PC-9 (cell line): ENCODE results near the gene MED22.

Experiments used
- CTCF ChIP-seq: fragments of 200-600 bp; sonication (generic); conservative IDR thresholded peaks from 2 replicates; pipeline ENCODE4 v1.6.1; 2017; ENCODE audit warnings: mixed run types, antibody characterized with exemption, mild to moderate bottlenecking, moderate library complexity
- EZH2 ChIP-seq: fragments of 200-600 bp; sonication (generic); IDR thresholded peaks from 2 replicates; pipeline ENCODE4 v1.8.0; 2017; ENCODE audit warnings: antibody characterized with exemption, low read depth

DNA sequence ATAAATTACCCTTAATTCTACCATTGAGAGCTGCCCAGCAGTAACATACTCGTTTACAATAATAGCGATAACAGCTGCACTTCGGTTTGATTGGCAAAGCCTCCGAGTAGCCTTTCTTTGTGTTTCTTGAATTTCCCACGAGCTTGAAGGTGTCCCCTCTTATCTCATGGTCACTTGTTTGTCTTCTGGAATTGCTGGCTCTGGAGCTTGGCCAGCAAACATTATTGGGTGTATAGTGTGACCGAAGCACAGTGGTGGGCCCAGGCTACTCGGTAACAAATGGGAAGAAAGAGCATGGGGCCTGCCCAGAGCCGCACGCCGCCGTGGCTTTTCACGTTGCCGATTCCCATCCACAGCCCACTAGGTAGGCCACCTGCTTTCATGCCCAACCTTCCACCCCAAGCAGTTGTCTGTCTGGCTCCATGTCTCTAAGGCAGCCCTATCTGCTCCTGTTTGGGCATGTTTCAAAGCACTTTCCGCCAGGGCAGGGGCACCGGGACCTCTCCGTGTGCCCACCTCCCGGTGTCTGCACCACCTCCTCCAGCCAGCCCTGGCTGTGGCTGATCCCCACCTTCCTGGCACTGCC is 36.9 kb upstream of the MED22 start:
- no peak for TF ChIP-seq CTCF
- TF ChIP-seq EZH2 = no peak
